T-helper 22 cell (primary cell): ENCODE measurements around the gene CLTCL1.

Source experiments
- DNase-seq: peaks from one replicate; pipeline ENCODE4 v3.0.0-alpha.2; 2020; ENCODE audit warnings: low read depth

Gene CLTCL1

DNA sequence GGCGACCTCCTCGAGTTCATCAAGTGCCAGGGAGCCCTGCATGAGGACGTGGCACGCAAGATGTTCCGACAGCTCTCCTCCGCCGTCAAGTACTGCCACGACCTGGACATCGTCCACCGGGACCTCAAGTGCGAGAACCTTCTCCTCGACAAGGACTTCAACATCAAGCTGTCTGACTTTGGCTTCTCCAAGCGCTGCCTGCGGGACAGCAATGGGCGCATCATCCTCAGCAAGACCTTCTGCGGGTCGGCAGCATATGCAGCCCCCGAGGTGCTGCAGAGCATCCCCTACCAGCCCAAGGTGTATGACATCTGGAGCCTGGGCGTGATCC is 159.9 kb downstream of the CLTCL1 start:
- no peak for DNase-seq

DNA sequence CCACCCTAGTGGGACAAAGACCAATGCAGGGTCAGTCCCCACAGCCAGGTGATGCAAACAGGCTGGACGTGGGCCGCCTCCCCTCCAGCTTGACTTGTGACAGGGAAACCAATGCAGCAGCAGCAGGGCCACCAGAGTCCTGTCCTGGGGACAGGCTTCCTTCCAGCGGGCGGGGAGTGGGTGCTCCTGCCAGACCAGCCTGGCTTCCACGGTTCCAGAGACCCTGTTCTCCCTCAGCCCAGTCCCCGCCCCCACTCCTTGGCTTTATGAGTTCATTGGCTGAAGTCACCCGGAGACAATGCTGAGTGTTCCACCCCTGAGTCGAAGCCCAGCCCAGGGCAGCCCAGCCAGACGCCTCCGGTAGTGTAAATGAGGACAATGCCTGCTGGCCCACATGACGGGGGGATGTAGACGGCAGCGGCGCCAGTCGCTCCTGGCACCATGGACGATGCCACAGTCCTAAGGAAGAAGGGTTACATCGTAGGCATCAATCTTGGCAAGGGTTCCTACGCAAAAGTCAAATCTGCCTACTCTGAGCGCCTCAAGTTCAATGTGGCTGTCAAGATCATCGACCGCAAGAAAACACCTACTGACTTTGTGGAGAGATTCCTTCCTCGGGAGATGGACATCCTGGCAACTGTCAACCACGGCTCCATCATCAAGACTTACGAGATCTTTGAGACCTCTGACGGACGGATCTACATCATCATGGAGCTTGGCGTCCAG is 160.4 kb downstream of the CLTCL1 start, which contains the start of gene TSSK2:
TSSK2 (plus strand) TSS at position 350 of the 726 bp plus-strand sequence; CDS start at position 442, 92 bp downstream.
- no peak for DNase-seq

DNA sequence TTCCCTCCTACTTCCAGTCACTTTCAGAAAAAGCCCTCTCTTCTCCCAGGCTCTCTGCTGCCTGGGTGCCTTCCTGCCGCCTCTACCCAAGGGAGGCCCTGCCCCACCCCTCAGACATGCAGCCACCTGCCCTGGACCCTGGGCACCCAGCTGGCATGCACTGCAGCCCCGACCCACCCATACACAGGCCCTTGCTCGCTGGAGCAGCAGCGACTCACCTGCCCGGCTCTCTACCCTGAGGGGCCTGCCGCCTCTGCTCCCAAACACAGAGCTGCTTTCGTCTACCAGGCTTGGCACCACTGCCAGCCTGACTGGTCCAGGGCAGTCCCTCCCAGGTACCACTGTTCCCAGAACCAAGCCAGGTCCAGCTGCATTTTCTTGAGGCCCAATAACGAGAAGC is 161.6 kb downstream of the CLTCL1 start:
- DNase-seq = no peak
